Stimulated activated CD4-positive, alpha-beta T cell treated with anti-CD3 and anti-CD28 coated beads, Interleukin-1b, Interleukin-23, amount 100 ng/mL, for 24 hours (primary cell): ENCODE results near the gene ZNF184.

Source experiments
- DNase-seq, 4 experiments: peaks; one replicate each; pipeline ENCODE4 v3.0.0-alpha.2; 2020; ENCODE audit warnings: low read depth in 4 of 4, low spot score in 1 of 4

ZNF184 gene

DNA sequence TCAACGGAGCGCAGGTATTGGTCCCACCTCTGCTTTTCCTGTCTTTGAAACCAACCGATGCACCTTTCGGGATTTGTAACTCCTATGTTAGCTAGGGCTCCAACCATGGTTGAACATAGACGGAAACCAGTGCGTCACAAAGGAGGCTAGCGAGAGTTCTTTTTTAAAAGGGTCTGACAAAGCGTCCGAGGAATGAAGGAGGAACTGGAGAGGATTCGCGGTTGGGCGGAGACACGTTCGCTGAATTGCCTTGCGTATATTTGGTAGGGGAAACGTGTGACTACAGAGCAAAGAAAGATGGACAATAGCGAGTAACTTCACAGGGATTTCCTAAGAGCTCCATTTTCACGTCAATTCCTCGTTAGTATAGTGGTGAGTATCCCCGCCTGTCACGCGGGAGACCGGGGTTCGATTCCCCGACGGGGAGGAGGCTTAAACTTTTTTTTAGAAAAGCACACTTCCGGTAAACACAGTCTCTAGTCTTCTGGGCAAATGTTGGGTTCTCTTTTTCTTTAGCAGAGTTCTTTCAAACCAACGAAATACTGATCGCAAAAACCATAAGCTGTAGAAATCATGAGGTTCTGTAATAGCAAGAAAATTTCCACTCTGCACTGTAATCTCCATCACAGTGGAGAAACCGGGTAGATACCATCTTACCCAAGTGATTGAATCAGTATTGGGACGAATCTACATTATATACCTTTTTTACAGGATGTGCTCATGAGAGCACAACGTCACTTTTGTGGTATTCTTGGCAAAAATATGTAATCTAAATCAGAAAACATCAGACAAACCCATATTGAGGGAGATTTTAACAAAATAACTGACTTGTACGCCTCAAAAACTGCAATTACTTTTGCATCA, 6.6 kb upstream of the ZNF184 start:
- peak; percentile 66 to 81 (median 74) for DNase-seq

- peak; percentile 67 to 86 (median 78) for DNase-seq
Measured at GRCh38 chr6:27478706-27479318, 5.9 kb upstream of the ZNF184 start.

GRCh38 chr6:27478141-27478705, 5.3 kb upstream of the ZNF184 start:
- no peak for DNase-seq

DNA sequence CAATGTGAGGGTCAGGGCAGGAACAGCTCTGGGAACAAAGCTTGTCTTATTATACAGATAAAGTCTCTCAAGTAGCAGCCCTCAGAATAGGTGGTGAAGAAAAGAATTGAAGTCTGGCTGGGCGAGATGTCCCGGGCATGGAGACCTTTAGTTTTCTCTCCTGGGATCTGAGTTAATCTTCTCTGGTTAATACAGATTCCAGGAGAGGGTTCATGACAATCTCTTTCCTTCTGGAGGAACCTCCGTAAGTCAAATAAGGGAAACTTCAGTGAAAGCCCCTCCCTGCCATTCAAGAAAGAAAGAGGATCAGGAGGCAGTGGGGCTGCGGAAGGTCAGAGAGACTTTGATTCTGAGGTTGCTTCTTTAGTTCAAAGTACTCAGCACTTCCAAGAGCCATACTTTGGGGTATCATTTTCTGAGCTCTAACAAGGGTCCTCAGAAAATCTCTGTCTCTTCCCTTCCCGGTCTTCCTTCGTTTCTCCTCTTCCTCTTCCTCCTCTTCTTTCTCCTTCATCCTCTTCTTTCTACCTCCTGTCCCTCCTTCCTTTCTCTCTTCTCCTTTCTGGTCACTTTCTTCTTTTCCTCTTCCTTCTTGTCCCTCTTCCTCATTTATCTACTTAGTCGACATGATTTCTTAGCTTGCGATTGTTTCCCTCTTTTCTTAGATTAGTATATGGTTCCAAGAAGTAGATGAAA, 4.6 kb upstream of the ZNF184 start:
- no peak for DNase-seq

- DNase-seq, result no peak
Measured at GRCh38 chr6:27476090-27476489, 3.2 kb upstream of the ZNF184 start.

GRCh38 chr6:27474672-27475071, 1.8 kb upstream of the ZNF184 start:
- no peak for DNase-seq

- DNase-seq, result no peak
Measured at GRCh38 chr6:27474172-27474465, 1.2 kb upstream of the ZNF184 start.

GRCh38 chr6:27472182-27472616, 706 bp downstream of the ZNF184 start:
- DNase-seq, result peak in 3 of 4 experiments; percentile 29 to 34 (median 33)

GRCh38 chr6:27471365-27472115, 1.4 kb downstream of the ZNF184 start:
- no peak for DNase-seq

- DNase-seq, result no peak
Measured at GRCh38 chr6:27470023-27470422, 2.9 kb downstream of the ZNF184 start.

DNA sequence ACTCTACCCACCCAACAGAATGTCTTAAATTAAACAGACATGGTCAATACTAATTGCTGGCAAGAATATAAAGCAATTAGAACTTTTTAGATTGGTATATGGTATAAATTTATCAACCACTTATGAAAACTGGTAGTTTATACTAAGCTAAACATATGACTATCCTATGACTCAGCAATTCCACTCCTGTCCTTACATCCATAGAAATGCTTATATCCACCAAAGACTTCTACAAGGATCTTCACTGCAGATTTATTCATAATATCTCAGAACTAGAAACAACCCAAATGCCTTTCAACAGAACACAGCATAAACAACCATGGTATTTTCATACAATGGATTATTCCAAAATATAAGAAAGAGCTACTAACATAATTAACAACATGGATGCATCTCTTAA, 4.6 kb downstream of the ZNF184 start:
- DNase-seq, result no peak

DNA sequence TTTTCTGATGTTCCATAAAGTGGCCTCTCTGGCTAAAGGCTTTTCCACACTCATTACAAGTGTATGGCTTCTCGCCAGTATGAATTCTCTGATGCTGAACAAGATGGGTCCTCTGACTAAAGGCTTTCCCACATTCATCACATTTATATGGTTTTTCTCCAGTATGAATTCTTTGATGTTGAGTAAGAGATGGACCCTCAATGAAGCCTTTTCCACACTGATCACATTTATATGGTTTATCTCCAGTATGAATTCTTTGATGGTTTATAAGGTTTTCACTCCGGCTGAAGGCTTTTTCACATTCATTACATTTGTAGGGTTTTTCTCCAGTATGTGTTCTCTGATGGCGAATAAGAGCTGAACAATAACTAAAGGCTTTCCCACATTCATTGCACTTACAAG, 20.4 kb downstream of the ZNF184 start:
- no peak for DNase-seq

DNA sequence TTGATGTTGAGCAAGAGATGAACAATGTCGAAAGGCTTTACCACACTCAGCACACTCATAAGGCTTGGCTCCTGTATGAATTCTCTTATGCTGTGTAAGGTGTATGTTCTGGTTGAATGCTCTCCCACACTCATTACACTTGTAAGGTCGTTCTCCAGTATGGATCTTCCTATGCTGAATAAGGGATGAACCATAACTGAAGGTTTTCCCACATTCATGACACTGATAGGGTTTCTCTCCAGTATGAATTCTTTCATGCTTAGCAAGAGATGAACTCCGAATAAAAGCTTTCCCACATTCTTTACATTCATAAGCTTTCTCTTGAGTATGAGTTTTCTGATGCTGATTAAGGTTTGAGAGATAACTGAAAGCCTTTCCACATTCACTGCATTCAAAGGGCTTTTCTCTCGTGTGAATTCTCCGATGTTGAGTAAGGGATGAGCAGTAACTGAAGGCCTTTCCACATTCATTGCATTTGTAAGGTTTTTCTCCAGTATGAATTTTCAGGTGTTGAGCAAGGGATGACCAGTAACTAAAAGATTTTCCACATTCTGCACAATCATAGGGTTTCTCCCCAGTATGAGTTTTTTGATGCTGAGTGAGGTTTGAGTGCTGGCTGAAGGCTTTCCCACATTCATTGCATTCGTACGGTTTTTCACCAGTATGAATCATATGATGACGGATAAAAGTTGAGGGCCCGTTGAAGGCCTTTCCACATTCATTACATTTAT, 21.1 kb downstream of the ZNF184 start:
- DNase-seq, result no peak

GRCh38 chr6:27448456-27448855, 24.4 kb downstream of the ZNF184 start:
- no peak for DNase-seq

DNA sequence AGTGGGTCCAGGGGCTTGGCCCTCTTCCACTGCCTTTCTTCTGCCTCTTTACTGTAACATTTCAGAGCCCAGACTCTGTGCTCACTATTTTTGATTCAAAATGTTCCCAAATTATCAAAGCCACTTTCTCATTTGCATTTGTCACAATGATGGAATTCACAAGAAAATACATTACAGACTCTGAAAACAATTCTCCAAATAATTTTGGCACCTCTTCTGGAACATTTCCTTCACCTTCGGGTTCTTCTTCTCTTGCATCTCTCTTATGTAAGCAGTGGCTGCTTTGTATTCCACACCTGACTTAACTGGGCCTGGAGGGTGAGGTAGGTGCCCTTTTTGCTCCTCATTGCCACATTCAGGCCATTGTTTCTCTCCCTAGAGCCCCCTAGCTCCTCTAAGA, 30.0 kb downstream of the ZNF184 start:
- no peak for DNase-seq

DNA sequence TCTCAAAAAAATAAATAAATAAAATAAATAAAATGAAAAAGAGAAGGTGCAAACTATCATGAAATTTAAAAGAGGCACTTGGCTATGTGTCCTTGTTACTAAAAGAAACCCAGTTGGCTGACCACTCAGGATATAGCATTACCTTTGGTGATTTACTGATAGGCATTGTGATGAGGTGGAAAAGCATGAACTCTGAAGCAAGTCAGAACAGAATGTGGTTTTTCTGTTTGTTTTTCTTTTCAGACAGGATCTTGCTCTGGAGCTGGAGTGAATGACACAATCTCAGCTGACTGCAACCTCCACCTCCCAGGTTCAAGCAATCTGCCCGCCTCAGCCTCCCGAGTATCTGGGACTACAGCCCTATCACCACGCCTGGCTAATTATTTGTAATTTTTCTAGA, 31.9 kb downstream of the ZNF184 start:
- DNase-seq, result no peak

- DNase-seq, result no peak
Measured at GRCh38 chr6:27439371-27439770, 33.5 kb downstream of the ZNF184 start.

DNA sequence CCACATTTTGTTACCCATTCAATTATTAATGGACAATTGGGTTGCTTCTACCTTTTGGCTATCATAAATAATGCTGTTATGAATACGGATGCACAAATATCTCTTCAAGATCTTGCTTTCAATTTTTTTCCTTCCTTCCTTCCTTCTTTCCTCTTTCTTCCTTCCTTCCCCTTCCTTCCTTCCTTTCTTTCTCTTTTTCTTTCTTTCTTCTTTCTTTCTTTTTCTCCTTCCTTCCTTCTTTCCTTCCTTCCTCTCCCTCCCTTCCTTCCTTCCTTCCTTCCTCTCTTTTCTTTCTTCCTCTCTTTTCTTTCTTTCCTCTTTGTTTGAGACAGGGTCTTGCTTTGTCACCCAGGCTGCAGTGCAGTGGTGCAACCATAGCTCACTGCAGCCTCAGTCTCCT, 39.2 kb downstream of the ZNF184 start:
- DNase-seq, result no peak

- no peak for DNase-seq
Measured at GRCh38 chr6:27428966-27429365, 43.9 kb downstream of the ZNF184 start.

DNA sequence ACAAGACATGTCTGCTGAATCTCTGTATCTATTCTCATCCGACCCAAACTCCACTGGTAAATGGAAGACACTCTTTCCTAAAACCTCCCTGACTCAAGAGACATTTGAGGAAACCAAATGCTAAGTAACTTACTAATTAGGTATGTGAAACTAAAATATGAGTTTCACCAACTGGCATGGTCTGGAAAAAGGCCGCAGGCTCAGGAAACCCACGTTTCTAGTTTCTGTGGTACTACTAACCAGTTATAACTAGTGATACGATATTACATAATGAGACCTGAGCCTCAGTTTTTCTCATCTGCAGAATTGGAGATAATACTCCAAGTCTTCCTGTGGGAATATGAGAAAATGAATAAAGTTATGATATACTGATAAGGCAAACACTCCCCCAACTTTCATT, 44.4 kb downstream of the ZNF184 start:
- DNase-seq, result no peak
